GM18511 (cell line): Measurements from ENCODE around the gene TEX11.
"Not testable (repeated sequence)": the region's sequence is repeated elsewhere in the genome, so short reads cannot be mapped to it uniquely, and the experiment has no call there.

ENCODE experiments used
- ATAC-seq: cut with Tn5 transposase; IDR thresholded peaks from one replicate; pipeline ENCODE4 v1.9.1; 2021; ENCODE audit warnings: mild to moderate bottlenecking, moderate library complexity; ENCODE audit not compliant: unreplicated experiment

Gene TEX11

DNA sequence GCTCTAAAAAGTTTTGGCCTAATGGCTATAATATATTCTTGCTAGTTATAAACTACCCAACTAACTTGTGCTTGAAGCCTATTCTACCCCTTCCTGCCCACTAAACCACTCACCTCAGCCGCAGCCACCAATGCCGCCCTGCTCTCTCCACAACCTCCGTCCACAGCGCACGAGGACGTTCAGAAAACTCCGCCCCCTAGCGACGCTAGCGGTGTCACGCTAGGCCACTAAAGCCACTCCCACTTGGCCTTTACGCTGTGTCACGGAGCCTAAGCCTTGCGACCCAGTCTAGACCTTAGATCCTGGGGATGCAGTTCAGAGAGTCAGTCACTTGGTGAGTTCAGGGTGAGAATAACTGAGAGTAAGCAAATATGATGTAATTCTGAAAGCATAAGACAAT, at the start of gene TEX11:
Gene TEX11 (minus strand): TSS at position 171 of the 400 bp plus-strand sequence. CDS start 922 bp downstream, outside the sequence.
- ATAC-seq, result no peak

- ATAC-seq, result no peak
These were observed 46.4 kb upstream of the TEX11 start for GRCh38 chrX:70954871-70955270.

- ATAC-seq, result no peak
These were observed 15.9 kb upstream of the TEX11 start for GRCh38 chrX:70924294-70924911.

DNA sequence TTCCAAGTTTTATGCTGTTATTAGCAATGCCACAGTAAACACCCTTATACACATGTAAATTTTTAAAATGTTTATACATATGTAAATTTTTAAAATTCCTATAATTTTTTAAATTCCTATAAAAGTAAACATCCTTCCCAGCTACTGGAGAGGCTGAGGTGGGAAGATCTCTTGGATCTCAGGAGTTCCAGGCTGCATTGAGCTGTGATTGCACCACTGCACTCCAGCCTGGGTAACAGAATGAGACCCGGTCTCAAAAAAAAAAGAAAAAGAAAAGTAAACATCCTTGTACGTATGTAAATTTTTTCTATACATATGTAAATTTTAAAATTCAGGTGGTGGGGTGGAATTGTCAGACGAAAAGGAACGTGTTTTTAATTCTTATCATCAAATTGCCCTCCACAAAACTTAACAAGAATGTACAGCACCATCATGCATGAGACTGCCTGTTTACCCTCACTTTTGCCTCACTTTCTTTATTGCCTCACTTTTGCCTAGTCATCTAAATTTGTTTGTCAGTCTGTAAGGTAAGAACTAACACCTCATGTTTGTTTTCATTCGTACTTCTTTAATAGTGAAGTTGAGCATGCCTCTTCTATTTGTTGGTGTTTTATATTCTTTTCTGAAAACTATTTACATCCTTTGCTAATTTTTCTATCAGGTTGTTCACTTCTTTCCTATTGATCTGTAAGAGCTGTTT, 14.4 kb upstream of the TEX11 start:
- no peak for ATAC-seq

DNA sequence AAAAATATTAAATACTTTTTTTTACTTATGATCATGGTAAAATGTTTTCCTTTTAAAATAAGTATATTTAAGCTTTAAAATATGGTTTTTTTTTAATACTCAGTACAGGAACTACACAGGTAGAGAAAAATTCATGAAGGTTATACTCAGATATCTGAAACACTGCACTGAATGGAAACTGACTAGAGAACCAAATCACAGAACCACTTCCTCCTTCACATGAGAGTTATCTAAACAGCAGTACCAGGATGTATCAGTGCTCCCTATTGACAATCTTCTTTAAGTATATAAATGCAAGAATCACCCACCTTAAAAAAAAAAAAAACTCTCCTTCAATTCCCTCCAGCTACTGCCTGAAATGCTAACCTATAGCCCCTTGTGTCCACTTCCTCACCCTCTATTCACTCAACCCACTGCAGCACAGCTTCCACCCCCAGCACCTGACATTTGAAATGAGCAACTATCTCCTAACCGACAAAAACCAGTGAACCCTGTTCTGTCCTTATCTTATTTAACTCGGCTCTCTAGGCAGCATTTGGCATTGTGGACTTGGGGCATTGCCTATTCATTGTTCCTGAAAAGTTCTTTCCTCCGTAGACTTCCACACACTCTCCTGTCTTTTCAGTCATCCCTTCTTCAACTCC, 13.3 kb upstream of the TEX11 start:
- ATAC-seq, result no peak

GRCh38 chrX:70916754-70917153, 8.2 kb upstream of the TEX11 start:
- no peak for ATAC-seq

DNA sequence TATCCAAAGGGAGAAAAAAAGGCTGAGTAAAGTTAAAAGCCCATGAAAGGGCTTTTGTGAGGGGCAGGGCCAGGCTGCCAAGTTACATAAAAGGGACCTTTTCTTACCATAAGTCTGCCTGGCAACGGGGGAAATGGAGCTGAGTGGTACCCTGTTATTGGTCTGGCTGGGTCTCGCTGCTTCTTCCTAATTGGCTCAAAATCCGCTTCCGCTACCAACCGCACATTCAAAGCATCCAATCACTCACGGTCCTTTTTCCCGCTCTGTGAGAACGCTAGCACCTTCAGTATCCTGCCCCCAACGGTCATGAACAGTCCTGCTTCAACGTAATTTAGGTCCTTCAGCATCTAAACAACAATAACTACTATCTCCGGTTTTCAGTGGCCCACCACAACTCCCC, 611 bp downstream of the TEX11 start:
- ATAC-seq, result no peak

GRCh38 chrX:70901465-70901864, 7.0 kb downstream of the TEX11 start:
- ATAC-seq, result no peak

GRCh38 chrX:70890441-70890840, 18.1 kb downstream of the TEX11 start:
- not testable (repeated sequence) for ATAC-seq

- ATAC-seq, result no peak
These were observed 29.6 kb downstream of the TEX11 start for GRCh38 chrX:70878902-70879301.

GRCh38 chrX:70852294-70852693, 56.2 kb downstream of the TEX11 start:
- ATAC-seq, result no peak

DNA sequence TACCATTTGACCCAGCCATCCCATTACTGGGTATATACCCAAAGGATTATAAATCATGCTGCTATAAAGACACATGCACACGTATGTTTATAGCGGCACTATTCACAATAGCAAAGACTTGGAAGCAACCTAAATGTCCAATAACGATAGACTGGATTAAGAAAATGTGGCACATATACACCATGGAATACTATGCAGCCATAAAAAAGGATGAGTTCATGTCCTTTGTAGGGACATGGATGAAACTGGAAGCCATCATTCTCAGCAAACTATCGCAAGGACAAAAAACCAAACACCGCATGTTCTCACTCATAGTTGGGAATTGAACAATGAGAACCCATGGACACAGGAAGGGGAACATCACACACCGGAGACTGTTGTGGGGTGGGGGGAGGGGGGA, 64.4 kb downstream of the TEX11 start:
- ATAC-seq, result not testable (repeated sequence)

GRCh38 chrX:70843620-70844019, 64.9 kb downstream of the TEX11 start:
- not testable (repeated sequence) for ATAC-seq

DNA sequence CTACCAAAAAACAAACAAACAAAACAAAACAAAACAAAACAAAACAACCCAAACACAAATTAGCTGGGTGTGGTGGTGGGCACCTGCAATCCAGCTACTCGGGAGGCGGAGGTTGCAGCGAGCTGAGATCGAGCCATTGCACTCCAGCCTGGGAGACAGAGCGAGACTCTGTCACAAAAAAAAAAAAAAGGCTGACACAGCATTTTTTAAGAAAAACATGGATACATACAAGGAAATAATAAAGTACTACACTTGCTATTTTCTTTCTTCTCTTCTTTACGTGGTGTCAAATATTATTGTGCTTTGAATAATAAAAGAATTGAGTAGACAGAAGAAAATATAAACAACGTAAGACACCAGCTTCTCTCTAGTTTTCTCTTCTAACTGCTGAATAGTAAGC, 73.9 kb downstream of the TEX11 start:
- ATAC-seq, result no peak

- ATAC-seq, result no peak
These were observed 81.8 kb downstream of the TEX11 start for GRCh38 chrX:70826715-70827114.

GRCh38 chrX:70825366-70825765, 83.1 kb downstream of the TEX11 start:
- no peak for ATAC-seq

- ATAC-seq, result no peak
These were observed 99.3 kb downstream of the TEX11 start for GRCh38 chrX:70808942-70809940.

DNA sequence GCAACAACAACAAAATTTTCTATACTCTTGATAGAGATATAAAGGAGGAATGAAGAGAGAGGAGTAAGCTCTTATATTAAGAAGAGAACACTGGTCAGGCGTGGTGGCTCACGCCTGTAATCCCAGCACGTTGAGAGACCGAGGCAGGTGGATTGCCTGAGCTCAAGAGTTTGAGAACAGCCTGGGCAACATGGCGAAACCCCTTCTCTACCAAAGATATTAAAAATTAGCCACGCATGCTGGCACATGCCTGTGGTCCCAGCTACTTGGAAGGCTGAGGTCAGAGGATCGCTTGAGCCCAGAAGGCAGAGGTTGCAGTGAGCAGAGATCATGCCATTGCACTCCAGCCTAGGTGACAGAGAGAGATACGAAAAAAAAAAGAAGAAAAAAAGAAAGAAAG, 102.4 kb downstream of the TEX11 start:
- ATAC-seq, result no peak

- ATAC-seq, result not testable (repeated sequence)
These were observed 111.8 kb downstream of the TEX11 start for GRCh38 chrX:70796742-70797141.

DNA sequence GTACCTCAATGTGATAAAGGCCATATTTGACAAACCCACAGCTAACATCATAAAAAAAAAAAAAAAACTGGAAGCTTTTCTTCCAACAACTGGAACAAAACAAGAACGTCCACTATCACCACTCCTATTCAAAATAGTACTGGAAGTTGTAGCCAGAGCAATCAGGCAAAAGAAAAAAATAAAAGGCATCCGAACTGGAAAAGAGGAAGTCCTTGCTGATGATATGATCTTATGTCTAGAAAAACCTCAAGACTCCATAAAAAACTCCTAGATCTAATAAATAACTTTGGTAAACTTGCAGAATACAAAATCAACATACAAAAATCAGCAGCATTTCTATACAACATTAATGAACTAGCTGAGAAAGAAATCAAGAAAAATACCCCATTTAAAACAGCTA, 134.3 kb downstream of the TEX11 start:
- no peak for ATAC-seq

GRCh38 chrX:70769659-70770227, 138.8 kb downstream of the TEX11 start:
- ATAC-seq, result no peak
